ENCODE measurements around the gene PTGIR. TPM values are rescaled to one million over a fixed set of nuclear protein-coding genes. Genes with fewer than 3 reads are reported as not detected.

The PTGIR gene
- total and polyA plus RNA-seq, 9 donors: 0.24 to 1.8 (median 0.71) TPM

DNA sequence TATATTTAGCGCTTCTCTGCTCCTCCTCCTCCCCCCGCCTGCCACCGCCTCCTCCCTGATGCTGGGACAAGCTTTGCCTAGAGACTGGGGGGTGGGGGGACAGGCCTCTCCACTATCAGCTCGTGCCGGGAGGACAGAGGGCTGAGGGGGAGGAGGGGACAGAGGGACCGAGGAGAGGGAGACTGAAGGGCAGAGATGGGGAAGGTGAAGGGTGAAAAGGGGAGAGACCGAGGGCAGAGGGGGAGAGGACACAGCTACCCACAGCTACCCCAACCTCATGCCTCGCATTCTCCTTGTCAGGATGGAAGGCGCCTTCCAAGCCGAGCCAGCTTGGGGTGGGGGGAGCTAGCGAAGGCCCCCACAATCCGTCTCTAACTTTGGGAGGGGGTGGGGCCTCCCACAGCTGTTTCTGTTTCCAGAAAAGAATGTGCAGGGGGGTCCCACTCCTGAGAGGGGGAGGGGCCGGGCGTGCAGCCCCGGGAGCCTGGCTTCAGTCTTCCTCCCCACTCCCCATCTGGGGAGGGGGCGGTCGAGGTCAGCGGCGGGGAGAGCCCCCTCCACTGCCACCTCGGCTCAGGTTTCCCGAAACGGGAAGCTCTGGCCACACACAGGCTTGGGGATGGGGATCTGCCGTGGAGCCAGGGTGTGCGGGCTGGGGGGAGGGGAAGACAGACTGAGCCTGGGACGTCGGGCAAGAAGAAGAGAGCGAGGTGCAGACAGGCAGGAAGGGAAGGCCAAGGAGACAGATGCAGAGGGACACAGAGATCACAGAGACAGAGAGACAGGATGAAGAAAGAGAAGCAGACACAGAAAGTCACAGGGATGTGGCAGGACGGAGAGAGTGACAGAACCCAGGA, 34.5 kb upstream of the PTGIR start:
- H3K27ac ChIP-seq: peak overlapping the region; percentile 59 to 73
- peak; percentile 51 to 73 (median 68) for DNase-seq
- H3K4me1 ChIP-seq (ENCODE audit: insufficient read depth): no peaks in the 10 kb centered on the region
- no peaks in the 10 kb centered on the region for H3K9me3 ChIP-seq
- TF ChIP-seq POLR2A (IDR thresholded peaks at IDR 0.05): peak; percentile 7
- TF ChIP-seq EP300 (IDR thresholded peaks at IDR 0.05): no peak
- H3K27me3 ChIP-seq: no peaks in the 10 kb centered on the region
- intact Hi-C loops (cut with DNase I): loop anchor here in 3 of 4 donors (10.0 kb wide), 3 partner anchors 45 to 135 kb away; partner anchors contain the start of gene CALM3 (in 1 of the 3)
- peak overlapping the region; percentile 87 for H3K4me3 ChIP-seq
- no peaks in the 10 kb centered on the region for H3K36me3 ChIP-seq
- 2 to 3% (median 3%) methylated on average over 28 of the region's 28 CpGs for WGBS, 3 donors

GRCh38 chr19:46656541-46656940, 31.7 kb upstream of the PTGIR start:
- Histone ChIP-seq H3K36me3 (no peaks in the 10 kb centered on the region), H3K27me3 (no peaks in the 10 kb centered on the region), H3K9me3 (no peaks in the 10 kb centered on the region), H3K4me1 (ENCODE audit: insufficient read depth) (no peaks in the 10 kb centered on the region), H3K4me3 (no peak overlapping the region), H3K27ac (no peak overlapping the region)
- 94 to 98% (median 94%) methylated on average over 5 of the region's 5 CpGs for WGBS, 3 donors
- intact Hi-C loops (cut with DNase I): no loop called here
- no peak for DNase-seq
- TF ChIP-seq POLR2A (IDR thresholded peaks at IDR 0.05) (no peak), EP300 (IDR thresholded peaks at IDR 0.05) (no peak)
- TF ChIP-seq, protein P1, sequence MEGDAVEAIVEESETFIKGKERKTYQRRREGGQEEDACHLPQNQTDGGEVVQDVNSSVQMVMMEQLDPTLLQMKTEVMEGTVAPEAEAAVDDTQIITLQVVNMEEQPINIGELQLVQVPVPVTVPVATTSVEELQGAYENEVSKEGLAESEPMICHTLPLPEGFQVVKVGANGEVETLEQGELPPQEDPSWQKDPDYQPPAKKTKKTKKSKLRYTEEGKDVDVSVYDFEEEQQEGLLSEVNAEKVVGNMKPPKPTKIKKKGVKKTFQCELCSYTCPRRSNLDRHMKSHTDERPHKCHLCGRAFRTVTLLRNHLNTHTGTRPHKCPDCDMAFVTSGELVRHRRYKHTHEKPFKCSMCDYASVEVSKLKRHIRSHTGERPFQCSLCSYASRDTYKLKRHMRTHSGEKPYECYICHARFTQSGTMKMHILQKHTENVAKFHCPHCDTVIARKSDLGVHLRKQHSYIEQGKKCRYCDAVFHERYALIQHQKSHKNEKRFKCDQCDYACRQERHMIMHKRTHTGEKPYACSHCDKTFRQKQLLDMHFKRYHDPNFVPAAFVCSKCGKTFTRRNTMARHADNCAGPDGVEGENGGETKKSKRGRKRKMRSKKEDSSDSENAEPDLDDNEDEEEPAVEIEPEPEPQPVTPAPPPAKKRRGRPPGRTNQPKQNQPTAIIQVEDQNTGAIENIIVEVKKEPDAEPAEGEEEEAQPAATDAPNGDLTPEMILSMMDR (IDR thresholded peaks at IDR 0.05): no peak

DNA sequence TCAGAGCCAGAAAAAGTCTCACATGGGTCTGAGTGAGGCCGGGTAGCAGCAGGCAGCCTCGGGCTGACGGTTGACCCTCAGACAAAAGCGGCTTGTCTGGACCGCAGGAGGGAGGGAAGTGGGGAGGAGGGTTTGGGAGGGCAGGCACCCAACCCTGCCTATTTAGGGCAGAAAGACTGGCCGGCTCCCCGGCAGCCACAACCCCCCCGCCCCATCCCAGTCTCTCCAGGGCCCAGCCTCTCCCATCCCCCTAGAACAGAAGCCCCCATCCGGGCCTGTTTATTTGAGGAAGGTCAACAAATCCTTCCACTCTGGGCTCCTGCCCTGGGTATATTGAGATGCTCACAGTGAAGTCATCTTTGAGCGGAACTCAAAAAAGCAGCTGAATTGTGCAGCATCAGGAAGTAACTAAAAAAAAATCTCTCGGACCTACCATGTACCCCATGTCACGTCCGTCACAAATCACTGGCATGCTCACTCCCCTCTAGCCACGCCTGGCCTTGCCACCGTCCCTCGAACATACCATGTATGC, 29.8 kb upstream of the PTGIR start:
- 49 to 60% (median 49%) methylated on average over 16 of the region's 16 CpGs for WGBS, 3 donors
- TF ChIP-seq, protein P1 (IDR thresholded peaks at IDR 0.05): no peak
- TF ChIP-seq EP300 (IDR thresholded peaks at IDR 0.05) (no peak), POLR2A (IDR thresholded peaks at IDR 0.05) (no peak)
- DNase-seq: no peak
- intact Hi-C loops (cut with DNase I): no loop called here
- Histone ChIP-seq H3K4me3 (no peak overlapping the region), H3K27me3 (no peaks in the 10 kb centered on the region), H3K27ac (peak overlapping the region in 1 of 2 donors; percentile 12), H3K36me3 (no peaks in the 10 kb centered on the region), H3K4me1 (ENCODE audit: insufficient read depth) (no peaks in the 10 kb centered on the region), H3K9me3 (no peaks in the 10 kb centered on the region)

DNA sequence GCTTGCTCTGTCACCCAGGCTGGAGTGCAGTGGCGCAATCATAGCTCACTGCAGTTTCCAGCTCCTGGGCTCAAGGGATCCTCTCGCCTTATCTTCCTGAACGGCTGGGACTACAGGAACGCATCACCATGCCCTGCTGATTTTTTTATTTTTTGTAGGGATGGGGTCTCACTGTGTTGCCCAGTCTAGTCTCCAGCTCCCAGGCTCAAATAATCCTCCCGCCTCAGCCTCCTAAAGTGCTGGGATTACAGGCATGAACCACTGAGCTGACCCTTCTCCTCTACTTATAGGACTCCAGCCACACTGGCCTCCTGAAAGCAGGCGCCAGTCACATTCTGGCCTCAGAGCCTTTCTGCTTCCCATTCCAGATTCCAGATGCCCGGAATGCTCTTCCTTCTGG, 25.6 kb upstream of the PTGIR start:
- intact Hi-C loops (cut with DNase I): no loop called here
- WGBS, 3 donors: 76 to 87% (median 86%) methylated on average over 7 of the region's 7 CpGs
- Histone ChIP-seq H3K36me3 (no peaks in the 10 kb centered on the region), H3K27me3 (no peaks in the 10 kb centered on the region), H3K27ac (no peak overlapping the region), H3K4me1 (ENCODE audit: insufficient read depth) (peaks cover 3% of the 10 kb centered on the region), H3K9me3 (no peaks in the 10 kb centered on the region), H3K4me3 (no peak overlapping the region)
- TF ChIP-seq POLR2A (IDR thresholded peaks at IDR 0.05): no peak
- TF ChIP-seq, protein P1 (IDR thresholded peaks at IDR 0.05): no peak
- no peak for TF ChIP-seq EP300 (IDR thresholded peaks at IDR 0.05)
- no peak for DNase-seq

Measured in ovary (tissue), 9 donors.